H1 (cell line): ENCODE data around the gene ACSM2B.

Experiments used
- CEBPB ChIP-seq: IDR thresholded peaks from 2 replicates; pipeline ENCODE4 v1.6.1; 2012; ENCODE audit warnings: low read depth, low read length
- CTCF ChIP-seq, 3 experiments: IDR thresholded peaks; 1 replicate in 2 of 3; 2 replicates in 1 of 3; pipeline versions ENCODE4 v1.5.1 to v1.6.1; 2011; ENCODE audit warnings: low read length in 3 of 3, mild to moderate bottlenecking in 3 of 3, inconsistent platforms in 2 of 3, low read depth in 1 of 3, moderate library complexity in 1 of 3; ENCODE audit not compliant: insufficient read depth in 1 of 3; ENCODE audit errors: control extremely low read depth in 1 of 3
- EGR1 ChIP-seq: IDR thresholded peaks from 2 replicates; pipeline ENCODE4 v1.6.1; 2011; ENCODE audit warnings: low read depth, low read length, borderline replicate concordance
- EP300 ChIP-seq, 2 experiments: IDR thresholded peaks; 1 replicate in 1 of 2; 2 replicates in 1 of 2; pipeline ENCODE4 v1.6.1; 2011 to 2012; ENCODE audit warnings: low read depth in 2 of 2, low read length in 2 of 2, mild to moderate bottlenecking in 2 of 2, borderline replicate concordance in 1 of 2, inconsistent platforms in 1 of 2, moderate library complexity in 1 of 2
- EZH2 ChIP-seq: fragments of 200-600 bp; sonication (generic); IDR thresholded peaks from 2 replicates; pipeline ENCODE4 v1.7.1; 2012; ENCODE audit warnings: low read depth, mild to moderate bottlenecking, moderate library complexity, low read length, inconsistent platforms; ENCODE audit not compliant: severe bottlenecking
- GABPA ChIP-seq: IDR thresholded peaks from 2 replicates; pipeline ENCODE4 v1.6.1; 2011; ENCODE audit warnings: mild to moderate bottlenecking, low read length, moderate library complexity, borderline replicate concordance; ENCODE audit not compliant: insufficient read depth
- MAX ChIP-seq: IDR thresholded peaks from 2 replicates; pipeline ENCODE4 v1.6.1; 2012; ENCODE audit warnings: inconsistent platforms
- POLR2A ChIP-seq, 2 experiments: IDR thresholded peaks; 1 replicate in 1 of 2; 2 replicates in 1 of 2; pipeline ENCODE4 v1.6.1; 2011; ENCODE audit warnings: low read depth in 2 of 2, low read length in 2 of 2, mild to moderate bottlenecking in 2 of 2; ENCODE audit errors: control extremely low read depth in 1 of 2
- POLR2AphosphoS5 ChIP-seq: IDR thresholded peaks from 2 replicates; pipeline ENCODE4 v1.6.1; 2011; ENCODE audit warnings: low read depth, low read length
- SRF ChIP-seq: IDR thresholded peaks from 2 replicates; pipeline ENCODE4 v1.6.1; 2011; ENCODE audit warnings: mild to moderate bottlenecking, low read depth, low read length, moderate library complexity
- TAF1 ChIP-seq: IDR thresholded peaks from 2 replicates; pipeline ENCODE4 v1.6.1; 2011; ENCODE audit warnings: mild to moderate bottlenecking, low read depth, low read length

- TF ChIP-seq CTCF (IDR thresholded peaks at IDR 0.05; ENCODE audit: control extremely low read depth in 1 of 3, insufficient read depth in 1 of 3, low read depth in 1 of 3, low read length in 3 of 3) = no peak
- no peak for TF ChIP-seq GABPA
- TF ChIP-seq TAF1 = no peak
- no peak for TF ChIP-seq EGR1
- no peak for TF ChIP-seq POLR2A (IDR thresholded peaks at IDR 0.05; ENCODE audit: control extremely low read depth in 1 of 2, low read depth in 2 of 2, low read length in 2 of 2)
- TF ChIP-seq EP300 (IDR thresholded peaks at IDR 0.05; ENCODE audit: borderline replicate concordance in 1 of 2, low read depth in 2 of 2, low read length in 2 of 2) = no peak
- no peak for TF ChIP-seq CEBPB
- no peak for TF ChIP-seq POLR2AphosphoS5
- no peak for TF ChIP-seq MAX
- TF ChIP-seq EZH2 = no peak
- TF ChIP-seq SRF = no peak
Measured at GRCh38 chr16:20617271-20617670, 41.1 kb upstream of the ACSM2B start.
